GM19397 (cell line): ENCODE results near the gene ATG10.
"Not testable (repeated sequence)": the region's sequence is repeated elsewhere in the genome, so short reads cannot be mapped to it uniquely, and the experiment has no call there.

ENCODE experiments used
- ATAC-seq: cut with Tn5 transposase; IDR thresholded peaks from one replicate; pipeline ENCODE4 v1.9.1; 2021; ENCODE audit warnings: mild to moderate bottlenecking, moderate library complexity; ENCODE audit not compliant: unreplicated experiment

The ATG10 gene

GRCh38 chr5:82111191-82111590, 139.4 kb downstream of the ATG10 start:
- ATAC-seq: no peak

GRCh38 chr5:82115858-82116257, 144.0 kb downstream of the ATG10 start:
- no peak for ATAC-seq

- no peak for ATAC-seq
These were observed 148.1 kb downstream of the ATG10 start for GRCh38 chr5:82119889-82120288.

GRCh38 chr5:82129723-82130285, 158.0 kb downstream of the ATG10 start:
- ATAC-seq: no peak

GRCh38 chr5:82130602-82131001, 158.8 kb downstream of the ATG10 start:
- no peak for ATAC-seq

GRCh38 chr5:82137205-82137604, 165.4 kb downstream of the ATG10 start:
- ATAC-seq: no peak

GRCh38 chr5:82139837-82140236, 168.0 kb downstream of the ATG10 start:
- ATAC-seq: not testable (repeated sequence)

GRCh38 chr5:82142217-82142841, 170.5 kb downstream of the ATG10 start:
- no peak for ATAC-seq

GRCh38 chr5:82142928-82143577, 171.2 kb downstream of the ATG10 start:
- no peak for ATAC-seq

- ATAC-seq: no peak
These were observed 176.2 kb downstream of the ATG10 start for GRCh38 chr5:82147860-82148573.

- no peak for ATAC-seq
These were observed 177.6 kb downstream of the ATG10 start for GRCh38 chr5:82149434-82149833.

- no peak for ATAC-seq
These were observed 178.7 kb downstream of the ATG10 start for GRCh38 chr5:82150559-82150958.

- no peak for ATAC-seq
These were observed 179.4 kb downstream of the ATG10 start for GRCh38 chr5:82151204-82151603.

- ATAC-seq: no peak
These were observed 179.8 kb downstream of the ATG10 start for GRCh38 chr5:82151662-82152061.

- no peak for ATAC-seq
These were observed 181.2 kb downstream of the ATG10 start for GRCh38 chr5:82152978-82153481.

- no peak for ATAC-seq
These were observed 183.0 kb downstream of the ATG10 start for GRCh38 chr5:82154776-82155175.

- no peak for ATAC-seq
These were observed 183.5 kb downstream of the ATG10 start for GRCh38 chr5:82155305-82155704.

GRCh38 chr5:82156874-82157273, 185.1 kb downstream of the ATG10 start:
- no peak for ATAC-seq

GRCh38 chr5:82158755-82159413, 187.1 kb downstream of the ATG10 start:
- no peak for ATAC-seq

GRCh38 chr5:82160948-82161347, 189.1 kb downstream of the ATG10 start:
- ATAC-seq: no peak

GRCh38 chr5:82162573-82162972, 190.8 kb downstream of the ATG10 start:
- no peak for ATAC-seq
